HepG2 (cell line): ENCODE results near the gene CEP135. TPM values are rescaled to one million over a fixed set of nuclear protein-coding genes. Genes with fewer than 3 reads are reported as not detected.

ENCODE experiments used
- ASH2L ChIP-seq: fragments of 300-600, 200-600 bp; sonication (generic); IDR thresholded peaks from 2 replicates; pipeline ENCODE4 v1.7.0; 2017; ENCODE audit warnings: low read depth, mild to moderate bottlenecking, moderate library complexity, mixed read lengths, low read length; ENCODE audit not compliant: insufficient read length
- FOSL1 ChIP-seq: sonication (generic); formaldehyde crosslinking; IDR thresholded peaks from 2 replicates; pipeline ENCODE4 v1.9.0; 2021; ENCODE audit warnings: missing genetic modification reagents, borderline replicate concordance
- HNRNPLL ChIP-seq: fragments of 200-400 bp; formaldehyde crosslinking; IDR thresholded peaks from 2 replicates; pipeline ENCODE4 v1.6.1; 2017; ENCODE audit warnings: mild to moderate bottlenecking, low read depth, low read length; ENCODE audit not compliant: poor library complexity, severe bottlenecking
- HOXA3 ChIP-seq: sonication (generic); formaldehyde crosslinking; IDR thresholded peaks from 2 replicates; pipeline ENCODE4 v1.5.0; 2020; ENCODE audit warnings: missing genetic modification reagents
- IRF2 ChIP-seq: IDR thresholded peaks from 2 replicates; pipeline ENCODE4 v1.6.1; 2018; ENCODE audit warnings: missing genetic modification reagents, missing compliant biosample characterization
- JUNB ChIP-seq: sonication (generic); formaldehyde crosslinking; IDR thresholded peaks from 2 replicates; pipeline ENCODE4 v1.8.0; 2022; ENCODE audit warnings: missing genetic modification reagents, mild to moderate bottlenecking, borderline replicate concordance
- NCOA5 ChIP-seq: sonication (generic); formaldehyde crosslinking; IDR thresholded peaks from 2 replicates; pipeline ENCODE4 v1.4.0; 2020; ENCODE audit warnings: missing genetic modification reagents
- NFAT5 ChIP-seq: sonication (generic); formaldehyde crosslinking; IDR thresholded peaks from 2 replicates; pipeline ENCODE4 v1.4.0; 2020; ENCODE audit warnings: missing genetic modification reagents
- SKIL ChIP-seq: sonication (generic); formaldehyde crosslinking; IDR thresholded peaks from 2 replicates; pipeline ENCODE4 v1.8.0; 2022; ENCODE audit warnings: missing genetic modification reagents, mild to moderate bottlenecking, moderate library complexity, borderline replicate concordance
- ZBTB46 ChIP-seq: sonication (generic); formaldehyde crosslinking; IDR thresholded peaks from 2 replicates; pipeline ENCODE4 v1.4.0; 2020; ENCODE audit warnings: mild to moderate bottlenecking, missing genetic modification reagents, borderline replicate concordance
- ZNF337 ChIP-seq: sonication (generic); formaldehyde crosslinking; IDR thresholded peaks from 2 replicates; pipeline ENCODE4 v1.5.1; 2020; ENCODE audit warnings: missing genetic modification reagents, low read depth, mild to moderate bottlenecking, borderline replicate concordance
- ZNF724P ChIP-seq: sonication (generic); formaldehyde crosslinking; IDR thresholded peaks from 2 replicates; pipeline ENCODE4 v1.8.0; 2022; ENCODE audit warnings: missing genetic modification reagents, borderline replicate concordance
- ZNF841 ChIP-seq: sonication (generic); formaldehyde crosslinking; IDR thresholded peaks from 2 replicates; pipeline ENCODE4 v1.8.1; 2023; ENCODE audit warnings: missing genetic modification reagents, borderline replicate concordance
- polyA plus RNA-seq, 8 experiments: library from polyadenylated mRNA; depleted of rRNA in 3 of 8; stranded (reverse) in 7 of 8; unstranded in 1 of 8; fragments of >200 nt; fragmentation: Illumina TruSeq in 4 of 8; extraction: Trizol in 4 of 8; gene quantifications; 2 replicates each; pipeline versions ENCODE4 v1.2.1 to v1.2.3, GENCODE V29; 2011 to 2016; ENCODE audit warnings: low read depth in 4 of 8, missing spikeins in 1 of 8, mixed read lengths in 1 of 8; ENCODE audit not compliant: insufficient read depth in 1 of 8
- total RNA-seq, 5 experiments: library from RNA; depleted of rRNA; stranded (reverse); fragments of >200 nt; fragmentation: Illumina TruSeq; extraction: Trizol; gene quantifications; 2 replicates each; pipeline ENCODE4 v1.2.3, GENCODE V29; 2016; ENCODE audit warnings: low read depth in 1 of 5
- TF ChIP-seq, protein P1 (sequence below): IDR thresholded peaks from 2 replicates; pipeline ENCODE4 v1.6.1; 2016; ENCODE audit warnings: low read depth
- TF ChIP-seq, protein P2 (sequence below): sonication (generic); formaldehyde crosslinking; IDR thresholded peaks from 2 replicates; pipeline ENCODE4 v1.4.0; 2020; ENCODE audit warnings: low read depth, mild to moderate bottlenecking, missing genetic modification reagents

Gene CEP135
- total and polyA plus RNA-seq, 2 of the 13 experiments (the other 11 are each of a cell fraction or from before 2014, with no cell fraction given): 1.7 to 8.8 TPM

DNA sequence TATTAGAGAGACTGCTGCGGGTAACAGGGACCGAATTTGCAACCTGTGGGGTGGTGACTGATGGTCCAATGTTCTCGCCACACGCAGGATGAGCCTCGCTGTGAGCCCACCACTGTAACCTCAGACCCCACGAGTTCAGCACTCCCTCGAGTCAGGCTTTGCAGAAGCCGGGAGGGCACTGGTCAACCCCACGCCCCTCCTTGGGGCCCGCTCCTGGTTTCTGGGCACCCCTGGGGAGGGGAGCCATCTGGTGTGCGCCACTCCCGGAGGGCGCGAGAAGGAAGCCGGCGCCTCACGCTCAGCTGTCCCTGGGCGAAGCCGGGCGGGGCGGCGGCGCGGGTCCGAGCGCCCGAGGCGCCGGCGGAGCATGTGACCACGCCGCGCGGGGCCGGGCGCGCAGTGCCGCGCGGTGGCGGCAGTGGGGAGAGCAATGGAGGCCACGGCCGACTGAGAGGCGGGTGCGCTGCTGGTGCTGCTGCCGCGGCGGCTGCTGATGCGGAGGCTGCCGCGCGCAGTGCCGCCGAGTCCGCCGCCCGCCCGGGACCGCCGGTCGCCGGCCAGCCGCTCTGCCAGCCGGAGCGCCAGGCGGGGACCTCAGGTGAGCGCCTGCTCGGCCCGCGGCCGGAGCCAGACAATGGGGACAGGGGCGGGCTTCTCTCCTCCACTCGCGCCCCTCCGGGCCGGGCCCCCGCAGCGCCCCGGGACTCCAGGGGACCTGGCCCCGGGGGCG is 100.1 kb downstream of the CEP135 start (continued):
- no peak for TF ChIP-seq SKIL
- TF ChIP-seq ZNF841 (CRISPR knock-in tag): no peak
- TF ChIP-seq, protein P1, sequence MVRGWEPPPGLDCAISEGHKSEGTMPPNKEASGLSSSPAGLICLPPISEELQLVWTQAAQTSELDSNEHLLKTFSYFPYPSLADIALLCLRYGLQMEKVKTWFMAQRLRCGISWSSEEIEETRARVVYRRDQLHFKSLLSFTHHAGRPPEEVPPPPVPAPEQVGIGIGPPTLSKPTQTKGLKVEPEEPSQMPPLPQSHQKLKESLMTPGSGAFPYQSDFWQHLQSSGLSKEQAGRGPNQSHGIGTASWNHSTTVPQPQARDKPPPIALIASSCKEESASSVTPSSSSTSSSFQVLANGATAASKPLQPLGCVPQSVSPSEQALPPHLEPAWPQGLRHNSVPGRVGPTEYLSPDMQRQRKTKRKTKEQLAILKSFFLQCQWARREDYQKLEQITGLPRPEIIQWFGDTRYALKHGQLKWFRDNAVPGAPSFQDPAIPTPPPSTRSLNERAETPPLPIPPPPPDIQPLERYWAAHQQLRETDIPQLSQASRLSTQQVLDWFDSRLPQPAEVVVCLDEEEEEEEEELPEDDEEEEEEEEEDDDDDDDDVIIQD (CRISPR knock-in tag): no peak
- peak; percentile 48; the same call in 1 of the 2 replicates for TF ChIP-seq HOXA3
- TF ChIP-seq, protein P2, sequence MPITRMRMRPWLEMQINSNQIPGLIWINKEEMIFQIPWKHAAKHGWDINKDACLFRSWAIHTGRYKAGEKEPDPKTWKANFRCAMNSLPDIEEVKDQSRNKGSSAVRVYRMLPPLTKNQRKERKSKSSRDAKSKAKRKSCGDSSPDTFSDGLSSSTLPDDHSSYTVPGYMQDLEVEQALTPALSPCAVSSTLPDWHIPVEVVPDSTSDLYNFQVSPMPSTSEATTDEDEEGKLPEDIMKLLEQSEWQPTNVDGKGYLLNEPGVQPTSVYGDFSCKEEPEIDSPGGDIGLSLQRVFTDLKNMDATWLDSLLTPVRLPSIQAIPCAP: no peak
- TF ChIP-seq ZNF337: no peak
- no peak for TF ChIP-seq JUNB
- TF ChIP-seq ZNF724P (CRISPR knock-in tag): no peak
- TF ChIP-seq ASH2L: peak; percentile 11
- TF ChIP-seq HNRNPLL: no peak
- no peak for TF ChIP-seq NFAT5 (CRISPR knock-in tag)
- no peak for TF ChIP-seq NCOA5
- no peak for TF ChIP-seq FOSL1 (CRISPR knock-in tag)
- no peak for TF ChIP-seq ZBTB46 (CRISPR knock-in tag)
- no peak for TF ChIP-seq IRF2 (CRISPR knock-in tag)
